Panc1 (cell line): ENCODE results near the gene MRPL46. TPM values are rescaled to one million over a fixed set of nuclear protein-coding genes. Genes with fewer than 3 reads are reported as not detected.

ENCODE experiments used
- ATAC-seq: fragments of 200-7000 bp; cut with Tn5 transposase; 2 replicates; pipeline ENCODE4 v1.9.1; 2020; ENCODE audit warnings: mild to moderate bottlenecking, moderate library complexity
- BruUV-seq: library from RNA; stranded (reverse); fragments of 400-500 nt; replicated peaks from 2 replicates; lab custom pipeline; 2021; lab: Mats Ljungman, UMichigan
- CTCF ChIA-PET: fragments of 300-600 bp; sonication (Branson Sonifier 250); formaldehyde crosslinking; loops from one replicate; lab custom pipeline; 2022; ENCODE audit warnings: antibody characterized with exemption; lab: Charles Lee
- POLR2A ChIA-PET: fragments of 300-600 bp; sonication (Branson Sonifier 250); formaldehyde crosslinking; loops from one replicate; lab custom pipeline; 2022; ENCODE audit warnings: antibody characterized with exemption; lab: Charles Lee
- DNase-seq: peaks from one replicate; pipeline ENCODE4 v3.0.0-alpha.2; 2010; ENCODE audit warnings: low read depth, low spot score
- H3K27ac ChIP-seq: 2 replicates; pipeline ENCODE4 v1.5.1; 2011; ENCODE audit warnings: mild to moderate bottlenecking, low read length, inconsistent platforms
- H3K27me3 ChIP-seq: fragments of 200-500 bp; sonication (Bioruptor generic); 2 replicates; pipeline ENCODE4 v1.6.0; 2014; ENCODE audit warnings: low read length, inconsistent platforms; ENCODE audit not compliant: control insufficient read depth, insufficient read depth
- H3K36me3 ChIP-seq: fragments of 200-500 bp; sonication (Bioruptor generic); 2 replicates; pipeline ENCODE4 v1.5.1; 2014; ENCODE audit warnings: inconsistent platforms, mild to moderate bottlenecking, low read length, moderate library complexity; ENCODE audit not compliant: control insufficient read depth, insufficient read depth
- H3K4me1 ChIP-seq: 2 replicates; pipeline ENCODE4 v1.5.1; 2011; ENCODE audit warnings: inconsistent platforms, mild to moderate bottlenecking, low read length, moderate library complexity; ENCODE audit not compliant: control insufficient read depth, insufficient read depth
- H3K4me3 ChIP-seq, 2 experiments: 2 replicates each; pipeline ENCODE4 v1.5.1; 2011 to 2012; ENCODE audit warnings: low read depth in 2 of 2, low read length in 2 of 2, mild to moderate bottlenecking in 2 of 2, inconsistent platforms in 1 of 2, moderate library complexity in 1 of 2
- H3K9me3 ChIP-seq: fragments of 200-500 bp; sonication (Bioruptor generic); 2 replicates; pipeline ENCODE4 v1.5.1; 2014; ENCODE audit warnings: low read depth, mild to moderate bottlenecking, inconsistent platforms, low read length, moderate library complexity; ENCODE audit not compliant: control insufficient read depth, insufficient read depth
- POLR2AphosphoS5 ChIP-seq: IDR thresholded peaks from 2 replicates; pipeline ENCODE4 v1.6.1; 2012; ENCODE audit warnings: mild to moderate bottlenecking, low read depth, low read length, moderate library complexity
- REST ChIP-seq, 2 experiments: IDR thresholded peaks; 2 replicates each; pipeline ENCODE4 v1.6.1; 2011 to 2012; ENCODE audit warnings: low read depth in 2 of 2, control low read depth in 1 of 2, low read length in 1 of 2, mild to moderate bottlenecking in 1 of 2, moderate library complexity in 1 of 2; ENCODE audit not compliant: insufficient read depth in 1 of 2
- SIN3A ChIP-seq: IDR thresholded peaks from 2 replicates; pipeline ENCODE4 v1.6.1; 2012; ENCODE audit warnings: low read depth, mild to moderate bottlenecking, low read length, moderate library complexity, borderline replicate concordance; ENCODE audit not compliant: insufficient read depth
- TCF7L2 ChIP-seq: IDR thresholded peaks from 2 replicates; pipeline ENCODE4 v1.6.1; 2011; ENCODE audit warnings: mild to moderate bottlenecking, low read depth, low read length, inconsistent platforms
- in situ Hi-C: cut with HindIII; loops from 2 replicates; pipeline ENCODE4 v1.10.0; 2016; ENCODE audit warnings: low sequenced_read_pairs, low pct_unique_long_range_greater_than_20kb
- intact Hi-C: fragments of 100-400 bp; cut with micrococcal nuclease; formaldehyde crosslinking; loops from one replicate; pipeline ENCODE4 v1.10.0; 2022; ENCODE audit not compliant: unreplicated experiment
- total RNA-seq: library from RNA; stranded (reverse); gene quantifications from one replicate; pipeline ENCODE4 v1.2.1, GENCODE V29; 2021; ENCODE audit not compliant: unreplicated experiment
- TF ChIP-seq, protein P1 (sequence below): fragments of 450-650 bp; IDR thresholded peaks from 2 replicates; pipeline ENCODE4 v1.5.1; 2017; ENCODE audit warnings: mild to moderate bottlenecking

MRPL46 gene
- total RNA-seq, 1 experiment from 2014 or later: 31.3 TPM

GRCh38 chr15:88479169-88479568 is 12.0 kb upstream of the MRPL46 start:
- BruUV-seq: no TSS peak
- in situ Hi-C loops: no loop called here

GRCh38 chr15:88477904-88478303 is 10.7 kb upstream of the MRPL46 start:
- Histone ChIP-seq H3K36me3 (peaks cover 3% of the 10 kb centered on the region; the same call in 1 of the 2 replicates), H3K27me3 (no peaks in the 10 kb centered on the region), H3K4me1 (no peaks in the 10 kb centered on the region), H3K4me3 (no peak overlapping the region), H3K9me3 (no peaks in the 10 kb centered on the region), H3K27ac (no peak overlapping the region)
- intact Hi-C loops (no loop called here), in situ Hi-C loops (no loop called here)
- TF ChIP-seq REST (IDR thresholded peaks at IDR 0.05; ENCODE audit: insufficient read depth in 1 of 2, low read depth in 2 of 2, low read length in 1 of 2) (no peak), SIN3A (no peak), TCF7L2 (no peak), POLR2AphosphoS5 (no peak)
- TF ChIP-seq, protein P1, sequence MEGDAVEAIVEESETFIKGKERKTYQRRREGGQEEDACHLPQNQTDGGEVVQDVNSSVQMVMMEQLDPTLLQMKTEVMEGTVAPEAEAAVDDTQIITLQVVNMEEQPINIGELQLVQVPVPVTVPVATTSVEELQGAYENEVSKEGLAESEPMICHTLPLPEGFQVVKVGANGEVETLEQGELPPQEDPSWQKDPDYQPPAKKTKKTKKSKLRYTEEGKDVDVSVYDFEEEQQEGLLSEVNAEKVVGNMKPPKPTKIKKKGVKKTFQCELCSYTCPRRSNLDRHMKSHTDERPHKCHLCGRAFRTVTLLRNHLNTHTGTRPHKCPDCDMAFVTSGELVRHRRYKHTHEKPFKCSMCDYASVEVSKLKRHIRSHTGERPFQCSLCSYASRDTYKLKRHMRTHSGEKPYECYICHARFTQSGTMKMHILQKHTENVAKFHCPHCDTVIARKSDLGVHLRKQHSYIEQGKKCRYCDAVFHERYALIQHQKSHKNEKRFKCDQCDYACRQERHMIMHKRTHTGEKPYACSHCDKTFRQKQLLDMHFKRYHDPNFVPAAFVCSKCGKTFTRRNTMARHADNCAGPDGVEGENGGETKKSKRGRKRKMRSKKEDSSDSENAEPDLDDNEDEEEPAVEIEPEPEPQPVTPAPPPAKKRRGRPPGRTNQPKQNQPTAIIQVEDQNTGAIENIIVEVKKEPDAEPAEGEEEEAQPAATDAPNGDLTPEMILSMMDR: no peak
- no TSS peak for BruUV-seq
- no peak for ATAC-seq
- POLR2A ChIA-PET: no interaction called here
- CTCF ChIA-PET: interaction anchor here (0.6 kb wide), 1 partner anchor 13 kb away, joined by 3 read pairs; no protein-coding TSS in a partner anchor
- no peak for DNase-seq

More at GRCh38 chr15:88479169-88479568, 12.0 kb upstream of the MRPL46 start:
- intact Hi-C loops: no loop called here
- no peak for TF ChIP-seq SIN3A
- TF ChIP-seq REST (IDR thresholded peaks at IDR 0.05; ENCODE audit: insufficient read depth in 1 of 2, low read depth in 2 of 2, low read length in 1 of 2): no peak
- TF ChIP-seq POLR2AphosphoS5: no peak
- TF ChIP-seq TCF7L2: no peak
- TF ChIP-seq, protein P1: no peak
- no peaks in the 10 kb centered on the region for H3K9me3 ChIP-seq
- no peak overlapping the region for H3K4me3 ChIP-seq
- peaks cover 3% of the 10 kb centered on the region; the same call in 1 of the 2 replicates for H3K36me3 ChIP-seq
- H3K4me1 ChIP-seq: no peaks in the 10 kb centered on the region
- ChIA-PET CTCF (interaction anchor here (0.5 to 0.6 kb wide), 2 partner anchors 171 to 177 kb away, joined by 3 to 4 read pairs; no protein-coding TSS in a partner anchor), POLR2A (no interaction called here)
- ATAC-seq (peak; percentile 57; the same call in 1 of the 2 replicates), DNase-seq (no peak)
- H3K27me3 ChIP-seq: no peaks in the 10 kb centered on the region
- no peak overlapping the region for H3K27ac ChIP-seq
